Loucy (cell line): ENCODE data around the gene CAMK2N1.
"Not testable (repeated sequence)": the region's sequence is repeated elsewhere in the genome, so short reads cannot be mapped to it uniquely, and the experiment has no call there.

Experiments
- H2AFZ ChIP-seq: fragments of 200-600 bp; sonication (generic); 2 replicates; pipeline ENCODE4 v1.6.0; 2016; ENCODE audit warnings: antibody characterized with exemption, mild to moderate bottlenecking, low read length, moderate library complexity
- H3F3A ChIP-seq: fragments of 200-600 bp; 2 replicates; pipeline ENCODE4 v1.6.0; 2016; ENCODE audit warnings: antibody characterized with exemption, low read depth, mild to moderate bottlenecking
- H3K27me3 ChIP-seq: fragments of 200-600 bp; sonication (generic); 2 replicates; pipeline ENCODE4 v1.6.1; 2014; ENCODE audit warnings: low read length, mild to moderate bottlenecking; ENCODE audit not compliant: insufficient read depth, poor library complexity, severe bottlenecking
- H3K36me3 ChIP-seq: fragments of 200-600 bp; sonication (generic); 2 replicates; pipeline ENCODE4 v1.6.1; 2016; ENCODE audit warnings: low read length; ENCODE audit not compliant: insufficient read depth
- H3K4me1 ChIP-seq: fragments of 200-600 bp; sonication (generic); 2 replicates; pipeline ENCODE4 v1.5.1; 2014; ENCODE audit warnings: low read length, mild to moderate bottlenecking; ENCODE audit not compliant: insufficient read depth, poor library complexity, severe bottlenecking
- H3K4me2 ChIP-seq: fragments of 200-600 bp; sonication (generic); 2 replicates; pipeline ENCODE4 v1.6.0; 2014; ENCODE audit warnings: antibody characterized with exemption, low read length, low read depth, mild to moderate bottlenecking; ENCODE audit not compliant: poor library complexity, severe bottlenecking
- H3K4me3 ChIP-seq: fragments of 200-600 bp; sonication (generic); 2 replicates; pipeline ENCODE4 v1.5.1; 2014; ENCODE audit warnings: low read length, mild to moderate bottlenecking, mixed read lengths; ENCODE audit not compliant: poor library complexity, severe bottlenecking
- H3K79me2 ChIP-seq: fragments of 200-600 bp; sonication (generic); 2 replicates; pipeline ENCODE4 v1.6.1; 2014; ENCODE audit warnings: low read length; ENCODE audit not compliant: insufficient read depth
- H3K9ac ChIP-seq: fragments of 200-600 bp; sonication (generic); 2 replicates; pipeline ENCODE4 v1.6.0; 2014; ENCODE audit warnings: mild to moderate bottlenecking, low read depth, low read length, moderate library complexity; ENCODE audit not compliant: poor library complexity, severe bottlenecking
- H3K9me2 ChIP-seq: fragments of 200-600 bp; sonication (generic); replicated peaks from 2 replicates; pipeline ENCODE4 v1.6.1; 2016; ENCODE audit warnings: low read depth, low read length, mixed read lengths
- H3K9me3 ChIP-seq: fragments of 200-600 bp; sonication (generic); 2 replicates; pipeline ENCODE4 v1.6.1; 2014; ENCODE audit warnings: mild to moderate bottlenecking, antibody characterized with exemption, low read length, low read depth; ENCODE audit not compliant: insufficient read depth
- H4K20me1 ChIP-seq: fragments of 200-600 bp; sonication (generic); 2 replicates; pipeline ENCODE4 v1.6.0; 2014; ENCODE audit warnings: antibody characterized with exemption, low read length, mild to moderate bottlenecking; ENCODE audit not compliant: insufficient read depth, poor library complexity, severe bottlenecking
- CTCF ChIP-seq: fragments of 200-600 bp; sonication (generic); conservative IDR thresholded peaks from 2 replicates; pipeline ENCODE4 v1.5.1; 2014; ENCODE audit warnings: mild to moderate bottlenecking, antibody characterized with exemption, low read length
- EZH2phosphoT487 ChIP-seq: fragments of 200-600 bp; IDR thresholded peaks from 2 replicates; pipeline ENCODE4 v1.6.1; 2018; ENCODE audit warnings: antibody characterized with exemption, mild to moderate bottlenecking, moderate library complexity, borderline replicate concordance

Gene CAMK2N1

GRCh38 chr1:20497506-20497905 lies 11.5 kb upstream of the CAMK2N1 start:
- no peak overlapping the region for H3K9ac ChIP-seq
- H3K9me2 ChIP-seq, result no peaks in the 10 kb centered on the region
- peaks cover 6% of the 10 kb centered on the region for H3K4me1 ChIP-seq
- no peaks in the 10 kb centered on the region for H3K27me3 ChIP-seq
- H3F3A ChIP-seq, result no peaks in the 10 kb centered on the region
- no peaks in the 10 kb centered on the region for H3K79me2 ChIP-seq
- H3K36me3 ChIP-seq, result peaks cover 40% of the 10 kb centered on the region; the same call in 1 of the 2 replicates
- H4K20me1 ChIP-seq, result no peaks in the 10 kb centered on the region
- no peak for TF ChIP-seq CTCF
- H3K4me2 ChIP-seq, result no peak overlapping the region
- no peaks in the 10 kb centered on the region for H3K9me3 ChIP-seq
- no peak overlapping the region for H3K4me3 ChIP-seq
- H2AFZ ChIP-seq, result no peak overlapping the region

- H3F3A ChIP-seq, H3K27me3 ChIP-seq, H2AFZ ChIP-seq, H4K20me1 ChIP-seq, H3K4me3 ChIP-seq, H3K9me3 ChIP-seq, H3K9ac ChIP-seq, H3K4me2 ChIP-seq, H3K9me2 ChIP-seq, H3K4me1 ChIP-seq, H3K79me2 ChIP-seq: not testable (repeated sequence)
- H3K36me3 ChIP-seq, result peaks cover 36% of the 10 kb centered on the region; the same call in 1 of the 2 replicates
Measured at GRCh38 chr1:20496725-20497383, 10.8 kb upstream of the CAMK2N1 start.

- H3K9me2 ChIP-seq, result no peaks in the 10 kb centered on the region
- H3K79me2 ChIP-seq, result no peaks in the 10 kb centered on the region
- peaks cover 30% of the 10 kb centered on the region; the same call in 1 of the 2 replicates for H3K36me3 ChIP-seq
- H3K9me3 ChIP-seq, result no peaks in the 10 kb centered on the region
- no peak overlapping the region for H3K9ac ChIP-seq
- peaks cover 6% of the 10 kb centered on the region for H3K4me1 ChIP-seq
- TF ChIP-seq EZH2phosphoT487 (no peak), CTCF (no peak)
- H2AFZ ChIP-seq, result no peak overlapping the region
- no peak overlapping the region for H3K4me3 ChIP-seq
- H3F3A ChIP-seq, result no peaks in the 10 kb centered on the region
- no peaks in the 10 kb centered on the region for H3K27me3 ChIP-seq
- H4K20me1 ChIP-seq, result no peaks in the 10 kb centered on the region
- H3K4me2 ChIP-seq, result no peak overlapping the region
Measured at GRCh38 chr1:20496241-20496661, 10.2 kb upstream of the CAMK2N1 start.

- no peak overlapping the region for H2AFZ ChIP-seq
- H3K27me3 ChIP-seq, result no peaks in the 10 kb centered on the region
- no peak overlapping the region for H3K4me3 ChIP-seq
- peaks cover 6% of the 10 kb centered on the region for H3K4me1 ChIP-seq
- no peaks in the 10 kb centered on the region for H3F3A ChIP-seq
- no peaks in the 10 kb centered on the region for H3K9me2 ChIP-seq
- no peaks in the 10 kb centered on the region for H4K20me1 ChIP-seq
- TF ChIP-seq EZH2phosphoT487, result no peak
- no peak for TF ChIP-seq CTCF
- no peaks in the 10 kb centered on the region for H3K9me3 ChIP-seq
- no peaks in the 10 kb centered on the region for H3K79me2 ChIP-seq
- H3K9ac ChIP-seq, result no peak overlapping the region
- H3K36me3 ChIP-seq, result peaks cover 24% of the 10 kb centered on the region; the same call in 1 of the 2 replicates
- H3K4me2 ChIP-seq, result no peak overlapping the region
Measured at GRCh38 chr1:20495661-20496060, 9.7 kb upstream of the CAMK2N1 start.
